NT2/D1 (cell line): ENCODE data around the gene DDX23.
"Not testable (repeated sequence)": the region's sequence is repeated elsewhere in the genome, so short reads cannot be mapped to it uniquely, and the experiment has no call there.

ENCODE experiments used
- SUZ12 ChIP-seq: IDR thresholded peaks from 2 replicates; pipeline ENCODE4 v1.6.1; 2011; ENCODE audit not compliant: insufficient read length, insufficient read depth; ENCODE audit errors: extremely low read depth
- YY1 ChIP-seq: IDR thresholded peaks from 2 replicates; pipeline ENCODE4 v1.6.1; 2011; ENCODE audit not compliant: insufficient read length, insufficient read depth

DNA sequence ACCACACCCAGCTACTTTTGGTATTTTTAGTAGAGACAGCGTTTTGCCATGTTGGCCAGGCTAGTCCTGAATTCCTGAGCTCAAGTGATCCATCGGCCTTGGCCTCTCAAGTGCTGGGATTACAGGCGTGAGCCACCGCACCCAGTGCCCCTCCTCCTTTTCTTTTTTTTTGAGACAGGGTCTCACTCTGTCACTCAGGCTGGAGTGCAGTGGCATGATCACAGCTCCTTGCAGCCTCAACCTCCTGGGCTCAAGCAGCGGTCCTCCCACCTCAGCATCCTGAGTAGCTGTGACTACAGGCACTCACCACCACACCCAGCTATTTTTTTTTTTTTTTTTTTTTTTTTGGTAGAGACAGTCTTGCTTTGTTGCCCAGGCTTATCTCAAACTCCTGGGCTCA lies 8.3 kb upstream of the DDX23 start:
- not testable (repeated sequence) for TF ChIP-seq YY1, SUZ12
